GM12878 (cell line): Measurements from ENCODE around the gene DCP1A.

Source experiments
- BHLHE40 ChIP-seq, 2 experiments: fragments of 450-650 bp in 1 of 2; IDR thresholded peaks; 2 replicates each; pipeline ENCODE4 v1.6.1; 2011 to 2017; ENCODE audit warnings: low read depth in 2 of 2, borderline replicate concordance in 1 of 2, improper control_type of control experiment in 1 of 2, low read length in 1 of 2, mild to moderate bottlenecking in 1 of 2
- EP300 ChIP-seq, 2 experiments: fragments of 150-350 bp in 1 of 2; IDR thresholded peaks; 2 replicates each; pipeline ENCODE4 v1.6.1; 2011 to 2012; ENCODE audit warnings: low read depth in 2 of 2, low read length in 2 of 2, borderline replicate concordance in 1 of 2, improper control_type of control experiment in 1 of 2, inconsistent platforms in 1 of 2; ENCODE audit not compliant: control insufficient read depth in 1 of 2
- KAT2A ChIP-seq: conservative IDR thresholded peaks from 2 replicates; pipeline ENCODE4 v1.6.1; 2011; ENCODE audit warnings: low read depth, low read length; ENCODE audit not compliant: control insufficient read depth
- KDM1A ChIP-seq: fragments of 200-600 bp; sonication (generic); IDR thresholded peaks from 2 replicates; pipeline ENCODE4 v1.6.1; 2016; ENCODE audit warnings: borderline replicate concordance
- NFYB ChIP-seq: IDR thresholded peaks from 2 replicates; pipeline ENCODE4 v1.6.1; 2011; ENCODE audit warnings: low read depth, mild to moderate bottlenecking, low read length, improper control_type of control experiment, moderate library complexity; ENCODE audit not compliant: insufficient read depth
- POLR2A ChIP-seq: IDR thresholded peaks from 2 replicates; pipeline ENCODE4 v1.6.1; 2011; ENCODE audit warnings: low read depth, mild to moderate bottlenecking, low read length
- RAD21 ChIP-seq: IDR thresholded peaks from 2 replicates; pipeline ENCODE4 v1.6.1; 2011; ENCODE audit warnings: mild to moderate bottlenecking, low read depth, low read length, moderate library complexity; ENCODE audit not compliant: insufficient read depth
- TF ChIP-seq, protein P1 (sequence below), 3 experiments: IDR thresholded peaks in 2 of 3; conservative IDR thresholded peaks in 1 of 3; 2 replicates each; pipeline ENCODE4 v1.5.1; 2011; ENCODE audit warnings: low read depth in 3 of 3, low read length in 3 of 3, mild to moderate bottlenecking in 3 of 3, control low read depth in 2 of 3, moderate library complexity in 2 of 3, inconsistent platforms in 1 of 3, mixed read lengths in 1 of 3; ENCODE audit not compliant: control insufficient read depth in 2 of 3, insufficient read depth in 1 of 3; ENCODE audit errors: extremely low read depth in 1 of 3
- TF ChIP-seq, protein P2 (sequence below): IDR thresholded peaks from 2 replicates; pipeline ENCODE4 v1.6.1; 2011; ENCODE audit warnings: low read depth, mild to moderate bottlenecking, low read length, moderate library complexity, borderline replicate concordance; ENCODE audit errors: extremely low read depth

DNA sequence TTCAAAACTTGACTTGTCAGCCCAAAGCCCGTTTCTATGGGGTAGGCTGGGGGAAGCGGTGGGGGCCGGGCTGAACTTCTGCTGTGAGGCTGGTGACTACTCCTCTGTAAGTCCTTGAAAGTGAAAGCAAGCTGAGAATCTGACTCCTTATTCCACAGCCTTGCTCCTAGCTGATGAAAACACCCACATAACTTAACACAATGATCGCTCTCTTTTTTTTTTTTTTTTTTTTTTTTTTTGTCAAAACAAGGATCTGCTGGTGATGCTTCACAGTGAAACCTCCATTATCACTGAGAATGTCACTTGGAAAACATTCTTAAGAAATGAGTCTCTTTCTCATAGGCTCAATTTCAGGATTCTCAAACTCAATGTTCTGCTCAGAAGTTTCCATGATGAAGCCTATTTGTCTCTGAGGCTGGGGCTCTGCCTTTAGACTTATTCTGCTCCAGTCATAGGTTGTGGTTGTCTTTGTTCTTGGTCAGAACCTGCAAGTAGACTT is 60.2 kb downstream of the DCP1A start:
- TF ChIP-seq NFYB (no peak), KAT2A (no peak), EP300 (IDR thresholded peaks at IDR 0.05; ENCODE audit: borderline replicate concordance in 1 of 2, control insufficient read depth in 1 of 2, low read depth in 2 of 2, low read length in 2 of 2) (no peak), KDM1A (no peak), BHLHE40 (IDR thresholded peaks at IDR 0.05; ENCODE audit: borderline replicate concordance in 1 of 2, low read depth in 2 of 2, low read length in 1 of 2) (no peak), POLR2A (no peak), RAD21 (no peak)
- TF ChIP-seq, protein P1, sequence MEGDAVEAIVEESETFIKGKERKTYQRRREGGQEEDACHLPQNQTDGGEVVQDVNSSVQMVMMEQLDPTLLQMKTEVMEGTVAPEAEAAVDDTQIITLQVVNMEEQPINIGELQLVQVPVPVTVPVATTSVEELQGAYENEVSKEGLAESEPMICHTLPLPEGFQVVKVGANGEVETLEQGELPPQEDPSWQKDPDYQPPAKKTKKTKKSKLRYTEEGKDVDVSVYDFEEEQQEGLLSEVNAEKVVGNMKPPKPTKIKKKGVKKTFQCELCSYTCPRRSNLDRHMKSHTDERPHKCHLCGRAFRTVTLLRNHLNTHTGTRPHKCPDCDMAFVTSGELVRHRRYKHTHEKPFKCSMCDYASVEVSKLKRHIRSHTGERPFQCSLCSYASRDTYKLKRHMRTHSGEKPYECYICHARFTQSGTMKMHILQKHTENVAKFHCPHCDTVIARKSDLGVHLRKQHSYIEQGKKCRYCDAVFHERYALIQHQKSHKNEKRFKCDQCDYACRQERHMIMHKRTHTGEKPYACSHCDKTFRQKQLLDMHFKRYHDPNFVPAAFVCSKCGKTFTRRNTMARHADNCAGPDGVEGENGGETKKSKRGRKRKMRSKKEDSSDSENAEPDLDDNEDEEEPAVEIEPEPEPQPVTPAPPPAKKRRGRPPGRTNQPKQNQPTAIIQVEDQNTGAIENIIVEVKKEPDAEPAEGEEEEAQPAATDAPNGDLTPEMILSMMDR (IDR thresholded peaks at IDR 0.05 in 2 of 3, conservative IDR thresholded peaks at IDR 0.05 in 1 of 3; ENCODE audit: control insufficient read depth in 2 of 3, extremely low read depth in 1 of 3, insufficient read depth in 1 of 3, low read depth in 3 of 3, low read length in 3 of 3), result no peak
- TF ChIP-seq, protein P2, sequence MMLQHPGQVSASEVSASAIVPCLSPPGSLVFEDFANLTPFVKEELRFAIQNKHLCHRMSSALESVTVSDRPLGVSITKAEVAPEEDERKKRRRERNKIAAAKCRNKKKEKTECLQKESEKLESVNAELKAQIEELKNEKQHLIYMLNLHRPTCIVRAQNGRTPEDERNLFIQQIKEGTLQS, result no peak
